Type B pancreatic cell (in vitro differentiated cells): ENCODE results near the gene DNAJC17. TPM values are rescaled to one million over a fixed set of nuclear protein-coding genes. Genes with fewer than 3 reads are reported as not detected.

Source experiments
- DNase-seq: peaks from one replicate; pipeline ENCODE4 v3.0.0; 2021; ENCODE audit warnings: mixed read lengths; ENCODE audit not compliant: unreplicated experiment; ENCODE audit errors: extremely low spot score
- H3K27ac Mint-ChIP-seq: 2 replicates; pipeline ENCODE4 v1.8.0; 2021; ENCODE audit warnings: mild to moderate bottlenecking, mixed read lengths
- H3K27me3 Mint-ChIP-seq: 2 replicates; pipeline ENCODE4 v1.8.0; 2021; ENCODE audit warnings: mixed read lengths
- H3K36me3 Mint-ChIP-seq: 2 replicates; pipeline ENCODE4 v1.8.0; 2021; ENCODE audit warnings: mixed read lengths
- H3K4me1 Mint-ChIP-seq: one replicate; pipeline ENCODE4 v1.8.0; 2021; ENCODE audit warnings: mixed read lengths; ENCODE audit not compliant: unreplicated experiment
- H3K4me3 Mint-ChIP-seq: 2 replicates; pipeline ENCODE4 v1.8.0; 2021; ENCODE audit warnings: mild to moderate bottlenecking, mixed read lengths
- H3K9me3 Mint-ChIP-seq: 2 replicates; pipeline ENCODE4 v1.8.0; 2021; ENCODE audit warnings: mixed read lengths
- total RNA-seq: library from RNA; stranded (reverse); gene quantifications from 2 replicates; pipeline ENCODE4 v1.2.1, GENCODE V29; 2021; ENCODE audit warnings: low replicate concordance
- TF ChIP-seq, protein P1 (sequence below): fragments of 200-600 bp; sonication (generic); conservative IDR thresholded peaks from 2 replicates; pipeline ENCODE4 v1.5.0; 2021; ENCODE audit warnings: antibody characterized with exemption, mild to moderate bottlenecking

The DNAJC17 gene
- total RNA-seq, 1 donor from 2014 or later = 38.3 TPM

DNA sequence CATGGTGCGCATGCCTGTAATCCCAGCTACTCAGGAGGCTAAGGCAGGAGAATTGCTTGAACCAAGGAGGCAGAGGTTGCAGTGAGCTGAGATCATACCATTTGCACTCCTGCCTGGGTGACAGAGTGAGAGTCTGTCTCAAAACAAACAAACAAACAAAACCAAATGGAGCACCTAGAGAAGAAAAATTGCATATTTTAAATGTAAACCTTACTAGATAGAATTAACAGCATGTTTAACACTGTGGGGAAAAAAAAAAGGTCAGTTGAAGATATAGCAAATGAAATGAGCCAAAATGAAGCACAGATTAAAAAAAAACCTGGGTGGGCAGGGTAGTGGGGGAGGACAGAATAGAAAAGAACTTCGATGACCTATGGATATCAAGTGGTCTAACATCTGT, 13.9 kb upstream of the DNAJC17 start:
- H3K9me3 Mint-ChIP-seq = no peaks in the 10 kb centered on the region
- no peak overlapping the region for H3K4me3 Mint-ChIP-seq
- TF ChIP-seq, protein P1, sequence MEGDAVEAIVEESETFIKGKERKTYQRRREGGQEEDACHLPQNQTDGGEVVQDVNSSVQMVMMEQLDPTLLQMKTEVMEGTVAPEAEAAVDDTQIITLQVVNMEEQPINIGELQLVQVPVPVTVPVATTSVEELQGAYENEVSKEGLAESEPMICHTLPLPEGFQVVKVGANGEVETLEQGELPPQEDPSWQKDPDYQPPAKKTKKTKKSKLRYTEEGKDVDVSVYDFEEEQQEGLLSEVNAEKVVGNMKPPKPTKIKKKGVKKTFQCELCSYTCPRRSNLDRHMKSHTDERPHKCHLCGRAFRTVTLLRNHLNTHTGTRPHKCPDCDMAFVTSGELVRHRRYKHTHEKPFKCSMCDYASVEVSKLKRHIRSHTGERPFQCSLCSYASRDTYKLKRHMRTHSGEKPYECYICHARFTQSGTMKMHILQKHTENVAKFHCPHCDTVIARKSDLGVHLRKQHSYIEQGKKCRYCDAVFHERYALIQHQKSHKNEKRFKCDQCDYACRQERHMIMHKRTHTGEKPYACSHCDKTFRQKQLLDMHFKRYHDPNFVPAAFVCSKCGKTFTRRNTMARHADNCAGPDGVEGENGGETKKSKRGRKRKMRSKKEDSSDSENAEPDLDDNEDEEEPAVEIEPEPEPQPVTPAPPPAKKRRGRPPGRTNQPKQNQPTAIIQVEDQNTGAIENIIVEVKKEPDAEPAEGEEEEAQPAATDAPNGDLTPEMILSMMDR = no peak
- H3K4me1 Mint-ChIP-seq = peaks cover 7% of the 10 kb centered on the region
- no peak for DNase-seq
- no peaks in the 10 kb centered on the region for H3K36me3 Mint-ChIP-seq
- no peaks in the 10 kb centered on the region for H3K27me3 Mint-ChIP-seq
- H3K27ac Mint-ChIP-seq = no peak overlapping the region

DNA sequence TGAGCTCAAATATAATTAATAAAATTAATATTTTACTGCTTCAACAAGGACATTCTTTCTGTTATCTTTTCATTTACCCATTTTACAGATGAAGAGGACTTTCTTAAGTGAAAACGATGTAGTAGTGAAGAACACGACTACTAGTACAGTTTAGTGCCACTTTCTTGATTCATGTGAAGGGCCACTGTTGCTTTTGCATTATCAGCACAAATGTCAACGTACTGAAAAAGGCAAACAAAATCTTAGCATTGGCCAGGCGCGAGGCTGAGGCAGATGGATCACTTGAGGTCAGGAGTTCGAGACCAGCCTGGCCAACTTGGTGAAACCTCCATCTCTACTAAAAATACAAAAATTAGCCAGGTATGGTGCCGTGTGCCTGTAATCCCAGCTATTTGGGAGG, 11.8 kb upstream of the DNAJC17 start:
- H3K4me1 Mint-ChIP-seq = no peaks in the 10 kb centered on the region
- DNase-seq = no peak
- peaks cover 9% of the 10 kb centered on the region for H3K36me3 Mint-ChIP-seq
- TF ChIP-seq, protein P1 = no peak
- H3K9me3 Mint-ChIP-seq = no peaks in the 10 kb centered on the region
- H3K27me3 Mint-ChIP-seq = no peaks in the 10 kb centered on the region
- H3K4me3 Mint-ChIP-seq = no peak overlapping the region
- no peak overlapping the region for H3K27ac Mint-ChIP-seq

DNA sequence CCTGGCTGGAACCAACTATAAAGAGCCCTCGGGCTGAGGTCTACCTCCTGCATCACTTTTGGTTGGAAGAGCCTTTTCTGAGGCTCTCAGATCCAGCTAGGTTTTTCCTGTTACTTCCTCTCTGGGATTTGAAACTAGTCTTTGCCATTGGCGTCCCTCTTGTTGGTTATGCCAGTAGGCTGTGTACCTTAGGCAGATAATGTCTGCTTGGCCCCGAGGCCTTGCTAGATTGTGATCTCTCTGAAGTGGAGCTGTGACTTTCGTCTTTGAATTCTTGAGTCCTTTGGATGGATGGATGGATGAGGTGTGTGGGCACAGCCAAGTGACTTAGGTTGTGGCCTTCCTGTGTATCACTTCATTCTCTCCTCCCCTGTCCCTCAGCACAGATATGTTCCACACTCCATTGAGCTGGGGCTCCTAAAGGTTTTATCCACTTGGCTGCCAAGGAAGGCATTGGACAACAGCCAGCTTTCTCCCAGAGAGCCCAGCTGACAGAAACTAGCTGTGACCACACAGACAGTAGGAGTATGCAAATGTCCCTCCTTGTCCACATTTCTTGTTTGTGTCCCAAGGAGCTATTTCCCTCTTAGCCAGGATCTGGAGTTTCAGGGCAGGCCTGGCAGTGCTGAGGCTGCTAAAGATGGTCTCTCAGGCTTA, 7.9 kb upstream of the DNAJC17 start:
- TF ChIP-seq, protein P1 = no peak
- Mint-ChIP-seq H3K27me3 (no peaks in the 10 kb centered on the region), H3K4me1 (no peaks in the 10 kb centered on the region), H3K9me3 (no peaks in the 10 kb centered on the region), H3K27ac (no peak overlapping the region), H3K36me3 (peaks cover 9% of the 10 kb centered on the region), H3K4me3 (no peak overlapping the region)
- DNase-seq = no peak

DNA sequence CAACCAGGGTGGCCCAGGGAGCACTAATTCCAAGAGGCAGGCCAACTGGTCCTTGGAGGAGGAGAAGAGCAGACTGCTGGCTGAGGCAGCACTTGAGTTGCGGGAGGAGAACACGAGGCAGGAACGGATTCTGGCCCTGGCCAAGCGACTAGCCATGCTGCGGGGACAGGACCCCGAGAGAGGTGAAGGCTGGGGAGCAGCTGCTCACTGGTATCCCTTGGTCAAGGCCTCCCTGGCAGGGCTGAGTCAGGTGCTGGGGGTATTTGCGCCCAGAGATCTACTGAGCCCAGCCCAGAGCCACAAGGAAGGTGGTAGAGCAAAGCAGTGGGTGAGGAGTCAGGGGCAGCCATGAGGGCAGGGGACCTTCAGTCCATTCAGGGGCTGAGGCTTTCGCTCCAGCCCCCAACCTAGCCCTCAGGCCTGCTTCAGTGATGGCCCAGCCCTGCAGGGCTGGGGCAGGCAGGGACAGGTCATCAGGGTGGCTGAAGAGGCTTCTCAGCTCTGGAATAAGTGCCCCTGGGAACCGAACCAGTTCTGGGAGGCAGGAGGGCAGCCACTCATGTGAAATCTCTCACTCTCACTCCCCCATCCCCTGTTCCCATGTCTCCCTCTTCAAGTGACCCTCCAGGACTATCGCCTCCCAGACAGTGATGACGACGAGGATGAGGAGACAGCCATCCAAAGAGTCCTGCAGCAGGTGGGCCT, 5.6 kb upstream of the DNAJC17 start:
- no peak overlapping the region for H3K4me3 Mint-ChIP-seq
- no peak overlapping the region for H3K27ac Mint-ChIP-seq
- H3K4me1 Mint-ChIP-seq = peaks cover 12% of the 10 kb centered on the region
- TF ChIP-seq, protein P1 = no peak
- no peak for DNase-seq
- H3K36me3 Mint-ChIP-seq = peaks cover 9% of the 10 kb centered on the region
- no peaks in the 10 kb centered on the region for H3K27me3 Mint-ChIP-seq
- no peaks in the 10 kb centered on the region for H3K9me3 Mint-ChIP-seq

DNA sequence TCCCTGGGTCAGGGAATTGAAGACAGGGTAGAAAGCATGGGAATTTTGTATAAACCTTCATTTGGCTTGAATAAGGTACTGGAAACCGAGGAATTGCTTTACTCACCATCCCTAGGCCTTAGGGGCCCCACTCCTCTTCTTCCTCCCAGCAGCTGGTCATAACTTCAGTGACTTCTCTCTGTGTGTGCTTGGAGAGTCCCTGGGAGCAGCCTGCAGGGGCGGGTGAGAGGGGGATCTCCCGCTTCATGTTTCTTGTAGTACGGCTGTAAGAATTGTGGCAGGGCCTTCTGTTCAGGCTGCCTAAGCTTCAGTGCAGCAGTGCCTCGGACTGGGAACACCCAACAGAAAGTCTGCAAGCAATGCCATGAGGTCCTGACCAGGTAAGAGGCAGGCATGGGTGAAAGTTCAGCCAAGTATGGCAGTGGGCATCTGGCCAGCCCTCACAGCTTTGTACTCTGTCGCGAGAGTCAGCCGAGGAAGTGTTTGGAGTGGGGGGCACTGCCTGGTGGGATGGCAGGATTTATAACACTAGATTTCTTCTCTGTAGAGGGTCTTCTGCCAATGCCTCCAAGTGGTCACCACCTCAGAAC, 1.7 kb upstream of the DNAJC17 start:
- H3K36me3 Mint-ChIP-seq = peaks cover 3% of the 10 kb centered on the region
- H3K4me1 Mint-ChIP-seq = peaks cover 21% of the 10 kb centered on the region
- peak overlapping the region; percentile 98 for H3K4me3 Mint-ChIP-seq
- no peak for DNase-seq
- TF ChIP-seq, protein P1 = no peak
- no peaks in the 10 kb centered on the region for H3K9me3 Mint-ChIP-seq
- H3K27me3 Mint-ChIP-seq = no peaks in the 10 kb centered on the region
- no peak overlapping the region for H3K27ac Mint-ChIP-seq
